ENCODE data around the gene CPNE1.

GRCh38 chr20:35650632-35651031 lies 14.1 kb downstream of the CPNE1 start:
- no peak for TF ChIP-seq CTCF (IDR thresholded peaks at IDR 0.05)
- no peak for TF ChIP-seq POLR2A (IDR thresholded peaks at IDR 0.05)

Data from Peyer's patch (tissue), 4 donors.